Mammary epithelial cell (primary cell): ENCODE results near the gene SUCLA2.

ENCODE experiments used
- EZH2 ChIP-seq: IDR thresholded peaks from 2 replicates; pipeline ENCODE4 v1.6.1; 2012; ENCODE audit warnings: low read length, inconsistent platforms, borderline replicate concordance
- TF ChIP-seq, protein P1 (sequence below), 2 donors: IDR thresholded peaks in 1 of 2; conservative IDR thresholded peaks in 1 of 2; 2 replicates each; pipeline ENCODE4 v1.5.1; 2011 to 2012; ENCODE audit warnings: inconsistent platforms in 2 of 2, low read length in 2 of 2, mild to moderate bottlenecking in 2 of 2, control low read depth in 1 of 2, low read depth in 1 of 2; ENCODE audit not compliant: insufficient read depth in 1 of 2; ENCODE audit errors: extremely low read depth in 1 of 2

DNA sequence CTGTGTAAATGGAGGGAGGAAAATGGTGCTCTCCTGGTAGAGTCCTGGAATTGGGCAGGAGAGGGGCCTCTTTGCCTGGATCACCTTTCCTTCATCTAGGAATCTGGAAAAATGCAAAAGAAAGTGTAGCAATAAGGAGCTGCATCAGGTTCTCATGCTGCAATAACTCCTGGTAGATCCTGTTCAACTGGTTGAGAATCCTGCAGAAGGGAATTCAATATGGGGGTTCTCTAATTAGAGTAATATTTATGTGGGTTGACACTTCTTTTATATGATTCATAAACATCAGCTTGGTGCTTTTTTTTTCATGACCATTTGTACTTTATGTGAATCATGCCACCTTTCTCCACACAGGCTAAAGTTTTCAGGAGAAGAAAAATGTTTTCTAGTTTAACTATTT lies 27.0 kb upstream of the SUCLA2 start:
- TF ChIP-seq EZH2, result no peak
- TF ChIP-seq, protein P1, sequence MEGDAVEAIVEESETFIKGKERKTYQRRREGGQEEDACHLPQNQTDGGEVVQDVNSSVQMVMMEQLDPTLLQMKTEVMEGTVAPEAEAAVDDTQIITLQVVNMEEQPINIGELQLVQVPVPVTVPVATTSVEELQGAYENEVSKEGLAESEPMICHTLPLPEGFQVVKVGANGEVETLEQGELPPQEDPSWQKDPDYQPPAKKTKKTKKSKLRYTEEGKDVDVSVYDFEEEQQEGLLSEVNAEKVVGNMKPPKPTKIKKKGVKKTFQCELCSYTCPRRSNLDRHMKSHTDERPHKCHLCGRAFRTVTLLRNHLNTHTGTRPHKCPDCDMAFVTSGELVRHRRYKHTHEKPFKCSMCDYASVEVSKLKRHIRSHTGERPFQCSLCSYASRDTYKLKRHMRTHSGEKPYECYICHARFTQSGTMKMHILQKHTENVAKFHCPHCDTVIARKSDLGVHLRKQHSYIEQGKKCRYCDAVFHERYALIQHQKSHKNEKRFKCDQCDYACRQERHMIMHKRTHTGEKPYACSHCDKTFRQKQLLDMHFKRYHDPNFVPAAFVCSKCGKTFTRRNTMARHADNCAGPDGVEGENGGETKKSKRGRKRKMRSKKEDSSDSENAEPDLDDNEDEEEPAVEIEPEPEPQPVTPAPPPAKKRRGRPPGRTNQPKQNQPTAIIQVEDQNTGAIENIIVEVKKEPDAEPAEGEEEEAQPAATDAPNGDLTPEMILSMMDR (conservative IDR thresholded peaks at IDR 0.05 in 1 of 2, IDR thresholded peaks at IDR 0.05 in 1 of 2; ENCODE audit: extremely low read depth in 1 of 2, insufficient read depth in 1 of 2, low read depth in 1 of 2, low read length in 2 of 2), result no peak
